H1 (cell line): ENCODE results near the gene NPTX1. TPM values are rescaled to one million over a fixed set of nuclear protein-coding genes. Genes with fewer than 3 reads are reported as not detected.

ENCODE experiments used
- CTCF ChIA-PET: fragments of 300-600 bp; sonication (Branson Sonifier 250); formaldehyde crosslinking; loops from one replicate; lab custom pipeline; 2021; ENCODE audit not compliant: partially characterized antibody; lab: Charles Lee
- POLR2A ChIA-PET: fragments of 300-600 bp; sonication (Branson Sonifier 250); formaldehyde crosslinking; loops from one replicate; lab custom pipeline; 2021; ENCODE audit warnings: inconsistent platforms; ENCODE audit not compliant: partially characterized antibody; lab: Charles Lee
- DNase-seq, 2 experiments: peaks; one replicate each; pipeline versions ENCODE4 v3.0.0 to v3.0.0-alpha.2; 2010 to 2022; ENCODE audit warnings: low spot score in 2 of 2, low read depth in 1 of 2, mixed read lengths in 1 of 2
- FAIRE-seq: peaks from 2 replicates; lab custom pipeline; 2011; peaks lifted over from hg19 to GRCh38; lab: Jason Lieb, UNC
- H2AFZ ChIP-seq: 2 replicates; pipeline ENCODE4 v1.8.1; 2012; ENCODE audit warnings: low read length, inconsistent platforms
- H2AK5ac ChIP-seq: 2 replicates; pipeline ENCODE4 v1.6.1; 2013; ENCODE audit warnings: low read depth, low read length
- H2BK120ac ChIP-seq: replicated peaks from 2 replicates; pipeline ENCODE3; 2013; ENCODE audit warnings: low read depth, low read length, inconsistent platforms
- H2BK12ac ChIP-seq: 2 replicates; pipeline ENCODE4 v1.6.1; 2013; ENCODE audit warnings: low read depth, low read length
- H2BK15ac ChIP-seq: 2 replicates; pipeline ENCODE4 v1.6.1; 2013; ENCODE audit warnings: low read length
- H2BK20ac ChIP-seq: 2 replicates; pipeline ENCODE4 v1.6.1; 2013; ENCODE audit warnings: low read length
- H2BK5ac ChIP-seq: 2 replicates; pipeline ENCODE4 v1.6.1; 2013; ENCODE audit warnings: low read depth, low read length
- H3K14ac ChIP-seq: 2 replicates; pipeline ENCODE4 v1.6.1; 2013; ENCODE audit warnings: inconsistent platforms; ENCODE audit not compliant: insufficient read length
- H3K18ac ChIP-seq: 2 replicates; pipeline ENCODE4 v1.6.1; 2013; ENCODE audit warnings: low read length; ENCODE audit errors: extremely low read depth
- H3K23ac ChIP-seq: 2 replicates; pipeline ENCODE4 v1.6.1; 2013; ENCODE audit warnings: inconsistent platforms; ENCODE audit not compliant: insufficient read length
- H3K23me2 ChIP-seq: 2 replicates; pipeline ENCODE4 v1.6.1; 2013; ENCODE audit warnings: low read depth, low read length
- H3K27ac ChIP-seq: 2 replicates; pipeline ENCODE4 v1.6.1; 2011; ENCODE audit warnings: low read depth, low read length, inconsistent platforms
- H3K27me3 ChIP-seq, 4 experiments: replicated peaks in 1 of 4; 1 replicate in 1 of 4; 2 replicates in 3 of 4; pipeline versions ENCODE4 v1.6.1 to v1.8.1; 2011 to 2013; ENCODE audit warnings: low read length in 3 of 4, mild to moderate bottlenecking in 3 of 4, inconsistent platforms in 2 of 4, mixed read lengths in 2 of 4, moderate library complexity in 1 of 4; ENCODE audit not compliant: control insufficient read depth in 3 of 4, insufficient read depth in 3 of 4; ENCODE audit errors: extremely low read depth in 1 of 4
- H3K36me3 ChIP-seq, 4 experiments: 2 replicates each; pipeline versions ENCODE4 v1.6.1 to v1.8.1; 2011 to 2013; ENCODE audit warnings: mild to moderate bottlenecking in 4 of 4, low read length in 3 of 4, moderate library complexity in 2 of 4, control low read depth in 1 of 4, inconsistent platforms in 1 of 4; ENCODE audit not compliant: insufficient read depth in 4 of 4, control insufficient read depth in 2 of 4
- H3K4ac ChIP-seq: replicated peaks from 2 replicates; pipeline ENCODE3; 2013; ENCODE audit warnings: low read length, low read depth, mixed read lengths, inconsistent platforms; ENCODE audit not compliant: insufficient read length
- H3K4me1 ChIP-seq, 4 experiments: replicated peaks in 1 of 4; 1 replicate in 1 of 4; 2 replicates in 3 of 4; pipeline versions ENCODE4 v1.6.1 to v1.8.1; 2011 to 2013; ENCODE audit warnings: low read length in 3 of 4, inconsistent platforms in 2 of 4, mixed read lengths in 1 of 4; ENCODE audit not compliant: insufficient read depth in 4 of 4, control insufficient read depth in 3 of 4
- H3K4me2 ChIP-seq, 2 experiments: 2 replicates each; pipeline versions ENCODE4 v1.6.1 to v1.8.1; 2011 to 2013; ENCODE audit warnings: low read depth in 2 of 2, low read length in 2 of 2, control low read depth in 1 of 2, inconsistent platforms in 1 of 2, mild to moderate bottlenecking in 1 of 2; ENCODE audit not compliant: insufficient read depth in 1 of 2
- H3K4me3 ChIP-seq, 4 experiments: fragments of 200-600, 300-600 bp in 1 of 4; sonication (generic), shearing (Covaris generic), sonication (Bioruptor Twin) in 1 of 4; 2 replicates each; pipeline versions ENCODE4 v1.5.1 to v1.8.1; 2011 to 2016; ENCODE audit warnings: low read length in 4 of 4, low read depth in 3 of 4, control low read depth in 2 of 4, inconsistent platforms in 2 of 4, mild to moderate bottlenecking in 2 of 4, mixed read lengths in 1 of 4, moderate library complexity in 1 of 4; ENCODE audit not compliant: insufficient read depth in 2 of 4; ENCODE audit errors: extremely low read depth in 1 of 4
- H3K56ac ChIP-seq: replicated peaks from 2 replicates; pipeline ENCODE3; 2013; ENCODE audit warnings: low read depth, mild to moderate bottlenecking, mixed read lengths, low read length, inconsistent platforms; ENCODE audit not compliant: insufficient read length
- H3K79me1 ChIP-seq: 2 replicates; pipeline ENCODE4 v1.6.1; 2013; ENCODE audit warnings: low read depth, low read length, control low read depth
- H3K79me2 ChIP-seq, 2 experiments: 2 replicates each; pipeline versions ENCODE4 v1.6.1 to v1.8.1; 2012 to 2013; ENCODE audit warnings: low read length in 2 of 2, mild to moderate bottlenecking in 2 of 2, inconsistent platforms in 1 of 2; ENCODE audit not compliant: insufficient read depth in 2 of 2, control insufficient read depth in 1 of 2
- H3K9ac ChIP-seq, 4 experiments: replicated peaks in 1 of 4; 1 replicate in 1 of 4; 2 replicates in 3 of 4; pipeline versions ENCODE4 v1.6.1 to v1.8.1; 2011 to 2013; ENCODE audit warnings: low read depth in 3 of 4, low read length in 3 of 4, control low read depth in 2 of 4, mild to moderate bottlenecking in 2 of 4, moderate library complexity in 2 of 4, inconsistent platforms in 1 of 4; ENCODE audit errors: extremely low read depth in 1 of 4
- H3K9me3 ChIP-seq, 2 experiments: 2 replicates each; pipeline versions ENCODE4 v1.6.1 to v1.8.1; 2012 to 2013; ENCODE audit warnings: mild to moderate bottlenecking in 2 of 2, moderate library complexity in 2 of 2, control low read depth in 1 of 2, inconsistent platforms in 1 of 2, low read depth in 1 of 2, low read length in 1 of 2, mixed read lengths in 1 of 2; ENCODE audit not compliant: insufficient read depth in 2 of 2
- H4K20me1 ChIP-seq, 2 experiments: replicated peaks in 1 of 2; 2 replicates each; pipeline versions ENCODE3 to v1.8.1; 2011 to 2013; ENCODE audit warnings: inconsistent platforms in 2 of 2, low read length in 2 of 2, mild to moderate bottlenecking in 1 of 2; ENCODE audit not compliant: insufficient read depth in 2 of 2, control insufficient read depth in 1 of 2
- H4K5ac ChIP-seq: 2 replicates; pipeline ENCODE4 v1.6.1; 2013; ENCODE audit warnings: low read length, low read depth, mixed read lengths, inconsistent platforms; ENCODE audit not compliant: insufficient read length
- H4K8ac ChIP-seq: 2 replicates; pipeline ENCODE4 v1.8.0; 2013; ENCODE audit warnings: mild to moderate bottlenecking, moderate library complexity, low read length, inconsistent platforms; ENCODE audit not compliant: insufficient read depth; ENCODE audit errors: extremely low read depth
- H4K91ac ChIP-seq: replicated peaks from 2 replicates; pipeline ENCODE3; 2013; ENCODE audit warnings: low read length, mixed read lengths, inconsistent platforms; ENCODE audit not compliant: insufficient read length
- CREB1 ChIP-seq: IDR thresholded peaks from 2 replicates; pipeline ENCODE4 v1.6.1; 2012; ENCODE audit warnings: inconsistent platforms
- EZH2 ChIP-seq: fragments of 200-600 bp; sonication (generic); IDR thresholded peaks from 2 replicates; pipeline ENCODE4 v1.7.1; 2012; ENCODE audit warnings: low read depth, mild to moderate bottlenecking, moderate library complexity, low read length, inconsistent platforms; ENCODE audit not compliant: severe bottlenecking
- JUND ChIP-seq: IDR thresholded peaks from 2 replicates; pipeline ENCODE4 v1.6.1; 2011; ENCODE audit warnings: mild to moderate bottlenecking, improper control_type of control experiment, low read length
- SIX5 ChIP-seq: IDR thresholded peaks from 2 replicates; pipeline ENCODE4 v1.6.1; 2011; ENCODE audit warnings: mild to moderate bottlenecking, low read depth, low read length
- SP2 ChIP-seq: IDR thresholded peaks from 2 replicates; pipeline ENCODE4 v1.6.1; 2012; ENCODE audit warnings: mild to moderate bottlenecking, low read length, inconsistent platforms
- SP4 ChIP-seq: IDR thresholded peaks from 2 replicates; pipeline ENCODE4 v1.6.1; 2012; ENCODE audit warnings: low read length, inconsistent platforms
- TBP ChIP-seq: IDR thresholded peaks from 2 replicates; pipeline ENCODE4 v1.6.1; 2011; ENCODE audit warnings: low read depth, low read length, improper control_type of control experiment
- WGBS, 2 experiments: shearing (Covaris generic) in 1 of 2; methylation state at CpG; one replicate each; pipeline versions ENCODE4 v1.1.6 to v1.1.7; 2013 to 2015; ENCODE audit warnings: low lambda C conversion rate in 2 of 2, mixed read lengths in 2 of 2, inconsistent platforms in 1 of 2, low coverage in 1 of 2, missing lambda C conversion rate in 1 of 2; ENCODE audit not compliant: insufficient replicate concordance in 2 of 2, insufficient coverage in 1 of 2, insufficient read length in 1 of 2; ENCODE audit errors: extremely low coverage in 1 of 2, missing lambda C conversion rate in 1 of 2; 5-methylcytosine and 5-hydroxymethylcytosine counted together
- polyA plus RNA-seq, 7 experiments: library from polyadenylated mRNA; depleted of rRNA in 3 of 7; stranded (reverse) in 5 of 7; unstranded in 2 of 7; fragments of >200 nt in 5 of 7; fragments of 200-250 nt in 2 of 7; gene quantifications; 1 replicate in 5 of 7; 2 replicates in 1 of 7; 4 replicates in 1 of 7; pipeline versions ENCODE4 v1.2.1 to v1.2.3, GENCODE V29; 2011 to 2013; ENCODE audit warnings: missing spikeins in 2 of 7, mixed read lengths in 2 of 7
- total RNA-seq: library from RNA; stranded (reverse); fragmentation: NEBNext Ultra II Directional; extraction: Animal tissue kit (Norgen Biotek cat#: 25700); gene quantifications from 2 replicates; pipeline ENCODE4 v1.2.1, GENCODE V29; 2021

NPTX1 gene
- total and polyA plus RNA-seq, 2 of the 8 experiments (the other 6 are each of a cell fraction or from before 2014, with no cell fraction given) = 12.0 to 17.9 TPM

DNA sequence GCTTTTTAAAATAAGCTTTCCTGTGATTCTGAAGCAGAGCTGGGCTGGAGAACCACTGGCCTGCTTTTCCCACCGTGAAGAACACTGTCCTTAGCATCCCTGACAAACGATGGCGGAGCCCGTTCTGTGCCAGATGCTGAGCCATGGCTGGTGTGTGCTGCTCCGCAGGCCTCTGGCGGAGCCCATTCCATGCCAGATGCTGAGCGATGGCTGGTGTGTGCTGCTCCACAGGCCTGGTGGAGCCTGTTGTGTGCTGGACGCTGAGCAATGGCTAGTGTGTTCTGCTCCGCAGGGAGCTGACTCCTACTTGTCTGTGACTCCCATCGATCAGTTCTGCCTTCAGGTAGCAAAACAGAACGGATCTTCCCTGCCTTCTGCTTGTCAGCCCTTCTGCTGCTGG lies 57.2 kb downstream of the NPTX1 start:
- DNase-seq = no peak
- no peak overlapping the region for H2BK20ac ChIP-seq
- no peak overlapping the region for H3K27ac ChIP-seq
- no peak overlapping the region for H2BK15ac ChIP-seq
- no peaks in the 10 kb centered on the region for H3K79me2 ChIP-seq
- H3K9ac ChIP-seq = no peak overlapping the region
- no peak overlapping the region for H3K4me2 ChIP-seq
- no peak overlapping the region for H2BK12ac ChIP-seq
- WGBS, 2 experiments = 88% methylated on average over 11 of the region's 11 CpGs; no CpG with 5 or more reads in 1 of the 2 experiments
- no peak overlapping the region for H2AK5ac ChIP-seq
- H3K4me1 ChIP-seq = peaks cover 0 to under 1% (median under 1%) of the 10 kb centered on the region in 4 experiments; a peak in 2 of 7 replicates
- H4K91ac ChIP-seq = no peak overlapping the region
- no peak overlapping the region for H4K8ac ChIP-seq
- H3K36me3 ChIP-seq = peaks cover 0 to 3% (median 0%) of the 10 kb centered on the region in 4 experiments; a peak in 1 of 8 replicates
- H2AFZ ChIP-seq = no peak overlapping the region
- H3K9me3 ChIP-seq = no peaks in the 10 kb centered on the region
- no peak overlapping the region for H3K4ac ChIP-seq
- no peak overlapping the region for H4K5ac ChIP-seq
- peaks cover 7 to 13% of the 10 kb centered on the region in 2 experiments for H4K20me1 ChIP-seq
- H3K14ac ChIP-seq = no peak overlapping the region
- H3K23ac ChIP-seq = no peak overlapping the region
- H2BK5ac ChIP-seq = no peak overlapping the region
- TF ChIP-seq JUND (no peak), SIX5 (no peak), SP2 (no peak), CREB1 (no peak), SP4 (no peak), EZH2 (no peak), TBP (no peak)
- peaks cover 8% of the 10 kb centered on the region; the same call in 1 of the 2 replicates for H3K23me2 ChIP-seq
- H3K27me3 ChIP-seq = peaks cover 0 to 4% (median 1%) of the 10 kb centered on the region in 4 experiments; a peak in 5 of 7 replicates
- no peak overlapping the region for H3K18ac ChIP-seq
- no peak for FAIRE-seq
- no peak overlapping the region for H3K4me3 ChIP-seq
- CTCF ChIA-PET = interaction anchor here (0.9 to 1.3 kb wide), 2 partner anchors 157 to 421 kb away, joined by 3 to 5 read pairs; no protein-coding TSS in a partner anchor
- H2BK120ac ChIP-seq = no peak overlapping the region
- POLR2A ChIA-PET = no interaction called here
- no peaks in the 10 kb centered on the region; the same call in 1 of the 2 replicates for H3K79me1 ChIP-seq
- no peak overlapping the region for H3K56ac ChIP-seq
